ENCODE results near the gene KRT32.

KRT32 gene

GRCh38 chr17:41466988-41467387, at the start of gene KRT32:
Gene KRT32 (minus strand): TSS chr17:41467386. CDS start chr17:41467325, 61 bp downstream.
- TF ChIP-seq CTCF (conservative IDR thresholded peaks at IDR 0.05; ENCODE audit: low read depth, low read length) = no peak
- DNase-seq (ENCODE audit: low read depth) = no peak
- no peak within 1 kb of the TSS for H3K4me3 ChIP-seq (ENCODE audit: low read depth, low read length)

GRCh38 chr17:41516830-41517283, 49.7 kb upstream of the KRT32 start:
- H3K4me3 ChIP-seq (ENCODE audit: low read depth, low read length) = no peak overlapping the region
- no peak for DNase-seq (ENCODE audit: low read depth)
- no peak for TF ChIP-seq CTCF (conservative IDR thresholded peaks at IDR 0.05; ENCODE audit: low read depth, low read length)

GRCh38 chr17:41516147-41516829, 49.1 kb upstream of the KRT32 start:
- TF ChIP-seq CTCF (conservative IDR thresholded peaks at IDR 0.05; ENCODE audit: low read depth, low read length) = no peak
- no peak overlapping the region for H3K4me3 ChIP-seq (ENCODE audit: low read depth, low read length)

GRCh38 chr17:41513168-41513547, 46.0 kb upstream of the KRT32 start:
- no peak overlapping the region for H3K4me3 ChIP-seq (ENCODE audit: low read depth, low read length)
- no peak for TF ChIP-seq CTCF (conservative IDR thresholded peaks at IDR 0.05; ENCODE audit: low read depth, low read length)
- no peak for DNase-seq (ENCODE audit: low read depth)

More at GRCh38 chr17:41516147-41516829, 49.1 kb upstream of the KRT32 start:
- DNase-seq (ENCODE audit: low read depth) = no peak

GRCh38 chr17:41512546-41513167, 45.5 kb upstream of the KRT32 start:
- no peak overlapping the region for H3K4me3 ChIP-seq (ENCODE audit: low read depth, low read length)
- DNase-seq (ENCODE audit: low read depth) = no peak
- no peak for TF ChIP-seq CTCF (conservative IDR thresholded peaks at IDR 0.05; ENCODE audit: low read depth, low read length)

GRCh38 chr17:41511716-41512115, 44.5 kb upstream of the KRT32 start:
- no peak for DNase-seq (ENCODE audit: low read depth)
- no peak for TF ChIP-seq CTCF (conservative IDR thresholded peaks at IDR 0.05; ENCODE audit: low read depth, low read length)
- H3K4me3 ChIP-seq (ENCODE audit: low read depth, low read length) = no peak overlapping the region

- no peak for DNase-seq (ENCODE audit: low read depth)
- TF ChIP-seq CTCF (conservative IDR thresholded peaks at IDR 0.05; ENCODE audit: low read depth, low read length) = no peak
- no peak overlapping the region for H3K4me3 ChIP-seq (ENCODE audit: low read depth, low read length)
Observed at GRCh38 chr17:41511116-41511515, 43.9 kb upstream of the KRT32 start.
